NCI-H2081 (cell line): ENCODE measurements around the gene CSNK2A3.
"Not testable (repeated sequence)": the region's sequence is repeated elsewhere in the genome, so short reads cannot be mapped to it uniquely, and the experiment has no call there.

ENCODE experiments used
- DNase-seq, 2 experiments: peaks; one replicate each; lab custom pipeline; 2025; lab: John Stamatoyannopoulos, UW

CSNK2A3 gene

GRCh38 chr11:11379661-11380060 is 26.6 kb upstream of the CSNK2A3 start:
- no peak for DNase-seq

GRCh38 chr11:11378184-11378940 is 25.3 kb upstream of the CSNK2A3 start:
- no peak for DNase-seq

GRCh38 chr11:11374358-11375148 is 21.5 kb upstream of the CSNK2A3 start:
- DNase-seq = no peak

- DNase-seq = no peak
Observed at GRCh38 chr11:11373934-11374333, 20.9 kb upstream of the CSNK2A3 start.

GRCh38 chr11:11372461-11372860 is 19.4 kb upstream of the CSNK2A3 start:
- DNase-seq = no peak

GRCh38 chr11:11370962-11371303 is 17.9 kb upstream of the CSNK2A3 start:
- no peak for DNase-seq

- no peak for DNase-seq
Observed at GRCh38 chr11:11370255-11370961, 17.4 kb upstream of the CSNK2A3 start.

GRCh38 chr11:11366793-11367192 is 13.7 kb upstream of the CSNK2A3 start:
- DNase-seq = no peak

GRCh38 chr11:11363674-11364073 is 10.6 kb upstream of the CSNK2A3 start:
- DNase-seq = no peak

- DNase-seq = no peak
Observed at GRCh38 chr11:11359611-11360010, 6.6 kb upstream of the CSNK2A3 start.

GRCh38 chr11:11356842-11357241 is 3.8 kb upstream of the CSNK2A3 start:
- DNase-seq = no peak

- DNase-seq = not testable (repeated sequence)
Observed at GRCh38 chr11:11351851-11352250, 1.2 kb downstream of the CSNK2A3 start.

GRCh38 chr11:11351042-11351586 is 1.9 kb downstream of the CSNK2A3 start:
- no peak for DNase-seq

GRCh38 chr11:11349870-11350337 is 3.1 kb downstream of the CSNK2A3 start:
- no peak for DNase-seq

- no peak for DNase-seq
Observed at GRCh38 chr11:11349106-11349825, 3.8 kb downstream of the CSNK2A3 start.

GRCh38 chr11:11348303-11348702 is 4.7 kb downstream of the CSNK2A3 start:
- no peak for DNase-seq

GRCh38 chr11:11347592-11347991 is 5.5 kb downstream of the CSNK2A3 start:
- no peak for DNase-seq

- peak in 1 of 2 experiments; percentile 59 for DNase-seq
Observed at GRCh38 chr11:11346303-11346702, 6.7 kb downstream of the CSNK2A3 start.

GRCh38 chr11:11345099-11345498 is 8.0 kb downstream of the CSNK2A3 start:
- no peak for DNase-seq

GRCh38 chr11:11344045-11344444 is 9.0 kb downstream of the CSNK2A3 start:
- DNase-seq = no peak

GRCh38 chr11:11338304-11338703 is 14.7 kb downstream of the CSNK2A3 start:
- no peak for DNase-seq

- DNase-seq = no peak
Observed at GRCh38 chr11:11336664-11337063, 16.4 kb downstream of the CSNK2A3 start.
